GM23338 (cell line): Measurements from ENCODE around the gene ERFE. TPM values are rescaled to one million over a fixed set of nuclear protein-coding genes. Genes with fewer than 3 reads are reported as not detected.

ENCODE experiments used
- ATAC-seq: fragments of 200-7000 bp; cut with Tn5 transposase; 3 replicates; pipeline ENCODE4 v1.9.1; 2020
- DNase-seq: peaks from one replicate; pipeline ENCODE4 v3.0.0-alpha.2; 2015; ENCODE audit warnings: low spot score
- H2AFZ ChIP-seq: fragments of 200-600 bp; sonication (generic); 2 replicates; pipeline ENCODE4 v1.8.0; 2016; ENCODE audit warnings: antibody characterized with exemption, mild to moderate bottlenecking, moderate library complexity
- H3F3A ChIP-seq: fragments of 200-600 bp; sonication (generic); replicated peaks from 2 replicates; pipeline ENCODE4 v1.8.0; 2017; ENCODE audit warnings: antibody characterized with exemption, mixed run types, low read depth
- H3K27ac ChIP-seq: fragments of 200-600 bp; sonication (generic); 2 replicates; pipeline ENCODE4 v1.6.1; 2016; ENCODE audit warnings: low read depth
- H3K27me3 ChIP-seq: fragments of 200-600 bp; sonication (generic); 2 replicates; pipeline ENCODE4 v1.8.0; 2016; ENCODE audit warnings: mild to moderate bottlenecking, mixed run types, moderate library complexity; ENCODE audit not compliant: insufficient read depth
- H3K36me3 ChIP-seq: fragments of 200-600 bp; sonication (generic); 2 replicates; pipeline ENCODE4 v1.8.0; 2016; ENCODE audit warnings: mild to moderate bottlenecking; ENCODE audit not compliant: insufficient read depth
- H3K4me1 ChIP-seq: fragments of 200-600 bp; sonication (generic); 2 replicates; pipeline ENCODE4 v1.8.0; 2016; ENCODE audit warnings: mild to moderate bottlenecking, moderate library complexity; ENCODE audit not compliant: insufficient read depth
- H3K4me2 ChIP-seq: fragments of 200-600 bp; sonication (generic); 2 replicates; pipeline ENCODE4 v1.7.1; 2017; ENCODE audit warnings: mixed run types
- H3K4me3 ChIP-seq: fragments of 200-600 bp; sonication (generic); 2 replicates; pipeline ENCODE4 v1.6.1; 2016; ENCODE audit warnings: mixed run types
- H3K79me2 ChIP-seq: fragments of 200-600 bp; sonication (generic); replicated peaks from 2 replicates; pipeline ENCODE4 v1.8.0; 2017; ENCODE audit warnings: mild to moderate bottlenecking; ENCODE audit not compliant: insufficient read depth
- H3K9me2 ChIP-seq: fragments of 200-600 bp; sonication (generic); 2 replicates; pipeline ENCODE4 v1.8.0; 2017; ENCODE audit not compliant: insufficient read depth
- H4K20me1 ChIP-seq: fragments of 200-600 bp; sonication (generic); replicated peaks from 2 replicates; pipeline ENCODE4 v1.8.0; 2017; ENCODE audit warnings: mild to moderate bottlenecking; ENCODE audit not compliant: insufficient read depth
- H3K27ac Mint-ChIP-seq: 2 replicates; pipeline ENCODE4 v1.8.0; 2020; ENCODE audit warnings: inconsistent platforms, mild to moderate bottlenecking, moderate library complexity, mixed read lengths
- H3K27me3 Mint-ChIP-seq: 3 replicates; pipeline ENCODE4 v1.8.0; 2022; ENCODE audit warnings: low read depth, mild to moderate bottlenecking, moderate library complexity, mixed read lengths, inconsistent platforms; ENCODE audit not compliant: insufficient read depth, poor library complexity
- H3K36me3 Mint-ChIP-seq: 3 replicates; pipeline ENCODE4 v1.8.0; 2021; ENCODE audit warnings: low read depth, mild to moderate bottlenecking, inconsistent platforms, moderate library complexity, mixed read lengths
- H3K4me1 Mint-ChIP-seq: 3 replicates; pipeline ENCODE4 v1.8.0; 2020; ENCODE audit warnings: mild to moderate bottlenecking, inconsistent platforms, mixed read lengths
- H3K4me3 Mint-ChIP-seq: 3 replicates; pipeline ENCODE4 v1.8.0; 2021; ENCODE audit warnings: moderate library complexity, mild to moderate bottlenecking, inconsistent platforms, mixed read lengths
- H3K9me3 Mint-ChIP-seq: 3 replicates; pipeline ENCODE4 v1.8.0; 2020; ENCODE audit warnings: moderate library complexity, mild to moderate bottlenecking, inconsistent platforms, mixed read lengths
- CREB1 ChIP-seq: fragments of 250-450 bp; sonication (Bioruptor Pico); IDR thresholded peaks from 2 replicates; pipeline ENCODE4 v1.5.0; 2020; ENCODE audit warnings: low read depth, mild to moderate bottlenecking, moderate library complexity
- CTCF ChIP-seq, 2 experiments: fragments of 200-600 bp in 1 of 2; sonication (generic) in 1 of 2; conservative IDR thresholded peaks; 2 replicates each; pipeline versions ENCODE4 v1.5.1 to v1.6.1; 2016 to 2017; ENCODE audit warnings: antibody characterized with exemption in 2 of 2, low read depth in 2 of 2, mild to moderate bottlenecking in 2 of 2, moderate library complexity in 1 of 2
- ETS1 ChIP-seq: IDR thresholded peaks from 2 replicates; pipeline ENCODE4 v1.6.1; 2016; ENCODE audit warnings: antibody characterized with exemption
- EZH2 ChIP-seq: fragments of 200-600 bp; sonication (generic); IDR thresholded peaks from one replicate; pipeline ENCODE4 v1.8.0; 2017; ENCODE audit warnings: antibody characterized with exemption, mild to moderate bottlenecking, low read depth; ENCODE audit not compliant: unreplicated experiment
- EZH2phosphoT487 ChIP-seq: fragments of 200-600 bp; sonication (generic); IDR thresholded peaks from one replicate; pipeline ENCODE4 v1.8.1; 2018; ENCODE audit warnings: antibody characterized with exemption; ENCODE audit not compliant: unreplicated experiment
- JUNB ChIP-seq: IDR thresholded peaks from one replicate; pipeline ENCODE4 v1.6.1; 2016; ENCODE audit warnings: antibody characterized with exemption; ENCODE audit not compliant: unreplicated experiment
- NANOG ChIP-seq: IDR thresholded peaks from 2 replicates; pipeline ENCODE4 v1.6.1; 2016; ENCODE audit warnings: antibody characterized with exemption, borderline replicate concordance
- POLR2AphosphoS5 ChIP-seq: IDR thresholded peaks from 2 replicates; pipeline ENCODE4 v1.6.1; 2016; ENCODE audit warnings: antibody characterized with exemption, low read depth
- REST ChIP-seq: IDR thresholded peaks from one replicate; pipeline ENCODE4 v1.6.1; 2018; ENCODE audit warnings: antibody characterized with exemption; ENCODE audit not compliant: unreplicated experiment
- STAT1 ChIP-seq: IDR thresholded peaks from one replicate; pipeline ENCODE4 v1.6.1; 2016; ENCODE audit warnings: antibody characterized with exemption; ENCODE audit not compliant: unreplicated experiment
- ZNF114 ChIP-seq: fragments of 250-450 bp; sonication (Bioruptor Pico); IDR thresholded peaks from 2 replicates; pipeline ENCODE4 v1.5.0; 2020; ENCODE audit warnings: mild to moderate bottlenecking, moderate library complexity
- ZNF331 ChIP-seq: fragments of 250-450 bp; sonication (Bioruptor Pico); IDR thresholded peaks from 2 replicates; pipeline ENCODE4 v1.5.0; 2020; ENCODE audit warnings: low read depth, mild to moderate bottlenecking, moderate library complexity
- ZNF462 ChIP-seq: fragments of 250-450 bp; sonication (Bioruptor Pico); IDR thresholded peaks from 2 replicates; pipeline ENCODE4 v1.5.0; 2020; ENCODE audit warnings: mild to moderate bottlenecking, moderate library complexity
- polyA plus RNA-seq: library from polyadenylated mRNA; unstranded; fragments of >200 nt; fragmentation: Nextera tagmentation; extraction: Ambion mirVana; gene quantifications from 2 replicates; pipeline ENCODE4 v1.2.1, GENCODE V29; 2016
- total RNA-seq: library from RNA; depleted of rRNA; stranded (reverse); fragments of >200 nt; shearing (Covaris generic); gene quantifications from 2 replicates; pipeline ENCODE4 v1.2.3, GENCODE V29; 2014

The ERFE gene
- total and polyA plus RNA-seq, 2 experiments from 2014 or later, result 1.0 to 3.3 TPM

GRCh38 chr2:238174701-238175100 lies 15.9 kb downstream of the ERFE start:
- H3K79me2 ChIP-seq, result no peaks in the 10 kb centered on the region
- H3K27ac ChIP-seq, result no peak overlapping the region
- no peak overlapping the region for H3K4me3 Mint-ChIP-seq
- no peaks in the 10 kb centered on the region for H3K4me1 Mint-ChIP-seq
- no peak overlapping the region for H3K27ac Mint-ChIP-seq
- DNase-seq (no peak), ATAC-seq (no peak)
- no peak overlapping the region for H3K4me2 ChIP-seq
- peaks cover 24% of the 10 kb centered on the region for H3K36me3 ChIP-seq
- H3K4me3 ChIP-seq, result no peak overlapping the region
- H3K36me3 Mint-ChIP-seq, result peaks cover 54% of the 10 kb centered on the region
- H3K27me3 ChIP-seq, result no peaks in the 10 kb centered on the region
- H3K9me3 Mint-ChIP-seq, result no peaks in the 10 kb centered on the region
- no peaks in the 10 kb centered on the region for H3K9me2 ChIP-seq
- no peaks in the 10 kb centered on the region; the same call in none of the 2 replicates for H4K20me1 ChIP-seq
- no peaks in the 10 kb centered on the region for H3F3A ChIP-seq
- no peak for TF ChIP-seq CTCF (conservative IDR thresholded peaks at IDR 0.05; ENCODE audit: low read depth in 2 of 2)
- TF ChIP-seq CREB1 (CRISPR knock-in tag), result no peak
- TF ChIP-seq ZNF114 (CRISPR knock-in tag), result no peak
- TF ChIP-seq JUNB, result no peak
- no peak for TF ChIP-seq POLR2AphosphoS5
- TF ChIP-seq ZNF462 (CRISPR knock-in tag), result no peak
- no peak for TF ChIP-seq ETS1
- no peak for TF ChIP-seq STAT1
- TF ChIP-seq ZNF331 (CRISPR knock-in tag), result no peak
- TF ChIP-seq REST, result no peak
- TF ChIP-seq NANOG, result no peak
- TF ChIP-seq EZH2, result no peak
- TF ChIP-seq EZH2phosphoT487, result no peak
- peaks cover 4% of the 10 kb centered on the region for H3K27me3 Mint-ChIP-seq
- no peaks in the 10 kb centered on the region for H3K4me1 ChIP-seq
- H2AFZ ChIP-seq, result no peak overlapping the region
